Stimulated activated CD4-positive, alpha-beta T cell treated with anti-CD3 and anti-CD28 coated beads, Interleukin-15, amount 100 ng/mL, for 24 hours (primary cell): Measurements from ENCODE around the gene IRX1.

ENCODE experiments used
- DNase-seq: peaks from one replicate; pipeline ENCODE4 v3.0.0-alpha.2; 2020

Gene IRX1

GRCh38 chr5:3595006-3595961 is at the start of gene IRX1:
Gene IRX1 (plus strand): TSS chr5:3595832. CDS start chr5:3596106, 274 bp downstream.
- DNase-seq, result peak; percentile 11

GRCh38 chr5:3546028-3546427 is 49.6 kb upstream of the IRX1 start:
- DNase-seq, result no peak

GRCh38 chr5:3564116-3564515 is 31.5 kb upstream of the IRX1 start:
- no peak for DNase-seq

GRCh38 chr5:3564827-3565518 is 30.7 kb upstream of the IRX1 start:
- DNase-seq, result no peak

GRCh38 chr5:3584724-3585531 is 10.7 kb upstream of the IRX1 start:
- no peak for DNase-seq

GRCh38 chr5:3590161-3590966 is 5.3 kb upstream of the IRX1 start:
- DNase-seq, result no peak

GRCh38 chr5:3590967-3591900 is 4.4 kb upstream of the IRX1 start:
- no peak for DNase-seq

GRCh38 chr5:3592298-3592697 is 3.3 kb upstream of the IRX1 start:
- DNase-seq, result no peak

- DNase-seq, result no peak
Measured at GRCh38 chr5:3593771-3594509, 1.7 kb upstream of the IRX1 start.

GRCh38 chr5:3594510-3595005 is 1.1 kb upstream of the IRX1 start:
- no peak for DNase-seq

GRCh38 chr5:3596261-3596825 is 711 bp downstream of the IRX1 start:
- DNase-seq, result no peak

GRCh38 chr5:3596857-3597166 is 1.2 kb downstream of the IRX1 start:
- no peak for DNase-seq

- no peak for DNase-seq
Measured at GRCh38 chr5:3597167-3598007, 1.8 kb downstream of the IRX1 start.

GRCh38 chr5:3598207-3598606 is 2.6 kb downstream of the IRX1 start:
- no peak for DNase-seq

GRCh38 chr5:3598769-3599211 is 3.2 kb downstream of the IRX1 start:
- no peak for DNase-seq

GRCh38 chr5:3599226-3600105 is 3.8 kb downstream of the IRX1 start:
- no peak for DNase-seq

GRCh38 chr5:3600106-3601060 is 4.8 kb downstream of the IRX1 start:
- DNase-seq, result peak; percentile 15
